Tibial nerve (tissue), 4 donors: ENCODE measurements around the gene RNF208. TPM values are rescaled to one million over a fixed set of nuclear protein-coding genes. Genes with fewer than 3 reads are reported as not detected.

Experiments
- DNase-seq, 2 donors: peaks; one replicate each; pipeline ENCODE4 v3.0.0-alpha.2; 2019; ENCODE audit warnings: low spot score in 2 of 2
- H3K27ac ChIP-seq, 4 donors: fragments of 200-600 bp; sonication (generic) in 3 of 4; one replicate each; pipeline ENCODE4 v1.5.1; 2017 to 2019; ENCODE audit warnings: mild to moderate bottlenecking in 1 of 4
- H3K27me3 ChIP-seq, 2 donors: fragments of 200-600 bp; sonication (generic) in 1 of 2; one replicate each; pipeline versions ENCODE4 v1.5.1 to v1.6.0; 2017 to 2019
- H3K36me3 ChIP-seq, 3 donors: fragments of 200-600 bp; sonication (generic); one replicate each; pipeline ENCODE4 v1.5.1; 2018 to 2019
- H3K4me1 ChIP-seq, 4 donors: fragments of 200-600 bp; sonication (generic) in 3 of 4; one replicate each; pipeline ENCODE4 v1.5.1; 2017 to 2019
- H3K4me3 ChIP-seq, 4 donors: fragments of 200-600 bp; sonication (generic) in 3 of 4; one replicate each; pipeline ENCODE4 v1.5.1; 2017 to 2019; ENCODE audit warnings: mild to moderate bottlenecking in 1 of 4, moderate library complexity in 1 of 4
- H3K9me3 ChIP-seq, 4 donors: fragments of 200-600 bp; sonication (generic) in 3 of 4; one replicate each; pipeline ENCODE4 v1.5.1; 2017 to 2019
- EP300 ChIP-seq, 2 donors: sonication (generic); formaldehyde crosslinking; IDR thresholded peaks; one replicate each; pipeline ENCODE4 v1.6.1; 2017; ENCODE audit warnings: antibody characterized with exemption in 2 of 2, mild to moderate bottlenecking in 1 of 2
- POLR2A ChIP-seq, 2 donors: fragments of 450-650 bp; IDR thresholded peaks; one replicate each; pipeline ENCODE4 v1.6.1; 2017; ENCODE audit warnings: antibody characterized with exemption in 2 of 2, mild to moderate bottlenecking in 2 of 2, moderate library complexity in 2 of 2
- WGBS, 2 donors: methylation state at CpG; one replicate each; pipeline ENCODE4 v1.1.5; 2018; 5-methylcytosine and 5-hydroxymethylcytosine counted together
- total RNA-seq, 4 donors: library from RNA; depleted of rRNA; stranded (reverse); fragments of >200 nt; gene quantifications; one replicate each; pipeline ENCODE4 v1.1.0, GENCODE V29; 2016
- TF ChIP-seq, protein P1 (sequence below), 5 experiments: fragments of 200-600 bp in 3 of 5; fragments of 450-650 bp in 2 of 5; sonication (generic) in 3 of 5; IDR thresholded peaks; one replicate each; pipeline ENCODE4 v1.5.1; 2016 to 2019; ENCODE audit warnings: antibody characterized with exemption in 5 of 5, mild to moderate bottlenecking in 3 of 5, moderate library complexity in 2 of 5

The RNF208 gene
- total RNA-seq, 4 donors from 2014 or later = 0.63 to 8.1 (median 1.5) TPM

DNA sequence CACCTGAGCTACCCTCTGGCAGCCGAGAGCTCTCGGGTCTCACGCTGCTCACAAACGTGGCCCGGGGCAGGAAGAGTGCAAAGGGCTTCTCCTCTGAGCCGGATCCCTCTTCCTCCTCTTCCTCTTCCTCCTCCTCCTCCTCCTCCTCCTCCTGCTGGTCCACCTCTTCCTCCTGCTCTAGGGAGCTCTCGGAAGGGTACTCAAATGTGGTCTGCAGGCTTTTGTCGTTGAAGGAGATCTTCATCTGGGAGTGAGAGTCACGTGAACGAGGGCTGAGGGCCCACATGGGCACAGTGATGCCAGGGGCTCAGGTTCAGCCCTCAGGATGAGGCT lies 29.6 kb downstream of the RNF208 start:
- peaks cover 7 to 64% (median 20%) of the 10 kb centered on the region in 4 donors for H3K4me1 ChIP-seq
- H3K36me3 ChIP-seq = peaks cover 0 to 27% (median 7%) of the 10 kb centered on the region in 3 donors
- H3K27me3 ChIP-seq = no peaks in the 10 kb centered on the region
- DNase-seq = no peak
- H3K4me3 ChIP-seq = no peak overlapping the region
- 75 to 79% methylated on average over 10 of the region's 10 CpGs for WGBS, 2 donors
- no peak overlapping the region for H3K27ac ChIP-seq
- no peaks in the 10 kb centered on the region for H3K9me3 ChIP-seq
- TF ChIP-seq EP300 (IDR thresholded peaks at IDR 0.05) (no peak), POLR2A (IDR thresholded peaks at IDR 0.05) (no peak)
- TF ChIP-seq, protein P1, sequence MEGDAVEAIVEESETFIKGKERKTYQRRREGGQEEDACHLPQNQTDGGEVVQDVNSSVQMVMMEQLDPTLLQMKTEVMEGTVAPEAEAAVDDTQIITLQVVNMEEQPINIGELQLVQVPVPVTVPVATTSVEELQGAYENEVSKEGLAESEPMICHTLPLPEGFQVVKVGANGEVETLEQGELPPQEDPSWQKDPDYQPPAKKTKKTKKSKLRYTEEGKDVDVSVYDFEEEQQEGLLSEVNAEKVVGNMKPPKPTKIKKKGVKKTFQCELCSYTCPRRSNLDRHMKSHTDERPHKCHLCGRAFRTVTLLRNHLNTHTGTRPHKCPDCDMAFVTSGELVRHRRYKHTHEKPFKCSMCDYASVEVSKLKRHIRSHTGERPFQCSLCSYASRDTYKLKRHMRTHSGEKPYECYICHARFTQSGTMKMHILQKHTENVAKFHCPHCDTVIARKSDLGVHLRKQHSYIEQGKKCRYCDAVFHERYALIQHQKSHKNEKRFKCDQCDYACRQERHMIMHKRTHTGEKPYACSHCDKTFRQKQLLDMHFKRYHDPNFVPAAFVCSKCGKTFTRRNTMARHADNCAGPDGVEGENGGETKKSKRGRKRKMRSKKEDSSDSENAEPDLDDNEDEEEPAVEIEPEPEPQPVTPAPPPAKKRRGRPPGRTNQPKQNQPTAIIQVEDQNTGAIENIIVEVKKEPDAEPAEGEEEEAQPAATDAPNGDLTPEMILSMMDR (IDR thresholded peaks at IDR 0.05) = no peak

DNA sequence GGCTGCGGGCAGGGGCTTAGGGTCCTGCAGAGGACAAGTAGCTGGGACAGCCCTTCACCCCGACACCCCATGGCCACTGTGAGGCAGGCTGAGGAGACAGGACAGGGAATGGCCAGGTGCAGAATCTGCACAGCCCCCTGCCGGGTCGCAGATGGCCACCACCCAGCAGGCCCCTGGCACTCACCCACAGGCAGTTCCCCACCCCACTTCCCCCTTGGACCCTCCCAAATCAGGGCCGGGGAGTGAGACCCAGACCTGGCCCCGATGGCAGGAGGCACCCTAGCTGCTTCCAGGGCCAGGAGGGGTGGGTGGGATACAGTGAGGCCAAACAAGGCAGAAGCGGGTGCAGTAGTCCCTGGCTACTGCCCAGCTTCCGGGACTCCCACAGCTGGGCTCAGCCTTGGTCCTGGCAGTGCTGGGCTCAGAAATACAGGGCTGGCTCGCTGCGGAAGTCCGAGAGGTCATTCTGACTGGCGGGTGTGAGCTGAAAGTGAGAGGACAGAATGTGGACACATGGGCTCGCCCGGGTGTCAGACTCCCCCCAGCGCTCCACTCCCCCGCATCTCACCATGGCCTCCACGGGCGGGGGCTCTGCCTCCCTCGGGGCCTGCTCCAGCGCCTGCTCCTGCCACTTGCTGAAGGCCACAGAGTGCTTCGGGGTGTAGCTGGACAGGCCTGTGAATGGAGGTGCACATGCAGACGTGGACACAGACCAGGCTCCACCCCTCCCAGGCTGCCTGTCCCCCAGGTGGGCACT lies 30.2 kb downstream of the RNF208 start:
- TF ChIP-seq EP300 (IDR thresholded peaks at IDR 0.05) (no peak), POLR2A (IDR thresholded peaks at IDR 0.05) (no peak)
- TF ChIP-seq, protein P1 (IDR thresholded peaks at IDR 0.05) = no peak
- no peak overlapping the region for H3K27ac ChIP-seq
- DNase-seq = no peak
- H3K27me3 ChIP-seq = no peaks in the 10 kb centered on the region
- H3K9me3 ChIP-seq = no peaks in the 10 kb centered on the region
- H3K36me3 ChIP-seq = peaks cover 0 to 32% (median 7%) of the 10 kb centered on the region in 3 donors
- no peak overlapping the region for H3K4me3 ChIP-seq
- 76 to 80% methylated on average over 19 of the region's 22 CpGs for WGBS, 2 donors
- peaks cover 7 to 64% (median 26%) of the 10 kb centered on the region in 4 donors for H3K4me1 ChIP-seq

DNA sequence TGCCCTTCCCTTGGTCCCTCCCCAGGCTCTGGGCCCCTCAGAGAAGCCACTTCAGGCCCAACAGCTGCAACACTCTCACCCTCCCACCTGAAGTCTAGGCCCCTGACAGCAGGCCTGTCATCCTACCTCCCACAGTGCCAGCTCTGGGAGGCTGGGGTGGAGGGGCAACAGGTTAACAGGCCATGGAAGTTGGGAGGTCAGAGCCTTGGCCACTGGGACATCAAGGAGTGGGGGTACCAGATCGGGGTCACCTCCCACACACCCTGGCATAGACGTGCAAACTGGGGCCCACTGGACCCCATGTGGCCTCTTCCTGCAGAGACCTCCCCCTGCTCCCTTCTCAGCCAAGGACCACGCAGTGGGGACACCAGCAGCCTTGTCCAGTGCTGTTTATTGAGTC lies 30.8 kb downstream of the RNF208 start:
- H3K4me3 ChIP-seq = no peak overlapping the region
- TF ChIP-seq, protein P1 (IDR thresholded peaks at IDR 0.05) = no peak
- no peak for TF ChIP-seq EP300 (IDR thresholded peaks at IDR 0.05)
- no peak for TF ChIP-seq POLR2A (IDR thresholded peaks at IDR 0.05)
- H3K27ac ChIP-seq = no peak overlapping the region
- peaks cover 7 to 66% (median 31%) of the 10 kb centered on the region in 4 donors for H3K4me1 ChIP-seq
- WGBS, 2 donors = 42 to 72% methylated on average over 2 to 3 of the region's 3 CpGs
- H3K27me3 ChIP-seq = no peaks in the 10 kb centered on the region
- H3K9me3 ChIP-seq = no peaks in the 10 kb centered on the region
- DNase-seq = no peak
- H3K36me3 ChIP-seq = peaks cover 0 to 37% (median 7%) of the 10 kb centered on the region in 3 donors

DNA sequence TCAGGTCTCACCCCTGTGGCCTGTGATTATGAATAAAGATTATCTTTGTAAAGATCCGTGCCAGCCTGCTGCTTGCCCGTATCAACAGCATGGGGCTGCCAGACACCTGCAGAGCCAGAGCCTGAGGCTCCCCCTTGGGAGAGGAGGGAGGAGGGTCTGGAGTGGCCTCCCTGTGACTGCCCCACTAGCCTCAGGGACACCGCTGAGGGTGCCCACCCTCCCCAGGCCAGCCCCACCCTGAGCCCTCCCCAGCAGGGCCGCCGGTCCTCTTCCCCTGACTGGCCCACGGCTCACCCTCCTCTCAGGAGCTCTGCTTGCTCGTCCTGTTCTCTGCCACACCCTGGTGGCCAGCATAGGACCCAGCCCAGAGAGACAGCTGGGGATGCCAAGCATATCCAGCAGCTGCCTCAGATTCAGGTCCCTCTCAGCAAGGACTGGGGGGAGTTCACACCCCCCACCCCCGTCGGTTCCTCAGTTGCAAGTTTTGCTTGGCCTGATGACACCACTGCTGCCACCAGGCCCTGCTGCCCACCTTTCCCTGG lies 31.7 kb downstream of the RNF208 start:
- DNase-seq = no peak
- peak overlapping the region in 1 of 4 donors; percentile 96 for H3K27ac ChIP-seq
- no peaks in the 10 kb centered on the region for H3K27me3 ChIP-seq
- no peak overlapping the region for H3K4me3 ChIP-seq
- 72 to 79% methylated on average over 6 to 9 of the region's 9 CpGs for WGBS, 2 donors
- TF ChIP-seq POLR2A (IDR thresholded peaks at IDR 0.05) (no peak), EP300 (IDR thresholded peaks at IDR 0.05) (no peak)
- TF ChIP-seq, protein P1 (IDR thresholded peaks at IDR 0.05) = no peak
- H3K36me3 ChIP-seq = peaks cover 0 to 45% (median 7%) of the 10 kb centered on the region in 3 donors
- peaks cover 7 to 66% (median 34%) of the 10 kb centered on the region in 4 donors for H3K4me1 ChIP-seq
- no peaks in the 10 kb centered on the region for H3K9me3 ChIP-seq
